HG02610 (cell line): ENCODE measurements around the gene ADAMTS17.

Source experiments
- ATAC-seq: cut with Tn5 transposase; IDR thresholded peaks from one replicate; pipeline ENCODE4 v1.9.1; 2021; ENCODE audit warnings: mild to moderate bottlenecking, moderate library complexity; ENCODE audit not compliant: unreplicated experiment

The ADAMTS17 gene

GRCh38 chr15:100311154-100311625 is 30.6 kb downstream of the ADAMTS17 start:
- ATAC-seq: no peak

GRCh38 chr15:100310513-100311153 is 31.1 kb downstream of the ADAMTS17 start:
- ATAC-seq: no peak

GRCh38 chr15:100310041-100310405 is 31.8 kb downstream of the ADAMTS17 start:
- no peak for ATAC-seq

GRCh38 chr15:100309109-100310040 is 32.4 kb downstream of the ADAMTS17 start:
- no peak for ATAC-seq

GRCh38 chr15:100308608-100309007 is 33.2 kb downstream of the ADAMTS17 start:
- ATAC-seq: no peak

GRCh38 chr15:100308213-100308600 is 33.6 kb downstream of the ADAMTS17 start:
- ATAC-seq: no peak

- ATAC-seq: no peak
These were observed 34.2 kb downstream of the ADAMTS17 start for GRCh38 chr15:100307241-100308212.

- no peak for ATAC-seq
These were observed 35.7 kb downstream of the ADAMTS17 start for GRCh38 chr15:100306098-100306497.

GRCh38 chr15:100301910-100302431 is 39.8 kb downstream of the ADAMTS17 start:
- ATAC-seq: no peak

- no peak for ATAC-seq
These were observed 43.5 kb downstream of the ADAMTS17 start for GRCh38 chr15:100298257-100298656.

- ATAC-seq: no peak
These were observed 44.0 kb downstream of the ADAMTS17 start for GRCh38 chr15:100297812-100298211.

- ATAC-seq: no peak
These were observed 45.7 kb downstream of the ADAMTS17 start for GRCh38 chr15:100295939-100296565.

- no peak for ATAC-seq
These were observed 49.8 kb downstream of the ADAMTS17 start for GRCh38 chr15:100292010-100292409.

- ATAC-seq: no peak
These were observed 50.7 kb downstream of the ADAMTS17 start for GRCh38 chr15:100291106-100291505.

GRCh38 chr15:100285641-100286295 is 56.0 kb downstream of the ADAMTS17 start:
- ATAC-seq: no peak

- no peak for ATAC-seq
These were observed 57.1 kb downstream of the ADAMTS17 start for GRCh38 chr15:100284701-100285100.

GRCh38 chr15:100284191-100284590 is 57.6 kb downstream of the ADAMTS17 start:
- no peak for ATAC-seq

GRCh38 chr15:100281096-100281917 is 60.5 kb downstream of the ADAMTS17 start:
- no peak for ATAC-seq

- no peak for ATAC-seq
These were observed 61.9 kb downstream of the ADAMTS17 start for GRCh38 chr15:100279849-100280248.
